ENCODE measurements around the gene SOHLH2. TPM values are rescaled to one million over a fixed set of nuclear protein-coding genes. Genes with fewer than 3 reads are reported as not detected.

SOHLH2 gene
- total and polyA plus RNA-seq, 4 donors: 0.84 TPM; not detected in 3

DNA sequence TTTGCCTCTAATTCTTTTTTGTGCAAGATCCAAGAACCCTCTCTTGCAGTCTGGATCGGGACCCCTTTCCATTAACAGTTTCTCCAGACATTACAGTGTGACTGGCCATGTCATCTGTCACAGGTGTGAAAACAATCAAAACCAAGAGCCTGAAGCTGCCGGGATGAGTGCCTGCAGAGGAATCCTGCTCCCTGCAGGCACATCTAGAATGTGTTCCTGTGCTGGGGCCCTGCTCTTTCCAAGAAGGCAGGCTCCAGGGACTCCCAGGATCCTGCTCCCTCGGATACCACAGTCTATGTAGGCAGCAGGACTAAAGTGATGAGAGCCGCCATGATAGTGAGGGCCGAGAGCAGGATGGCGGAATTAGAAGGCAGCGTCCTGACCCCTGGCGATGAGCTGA is 44.5 kb upstream of the SOHLH2 start:
- Histone ChIP-seq H3K4me1 (ENCODE audit: control insufficient read depth in 4 of 4, insufficient read depth in 4 of 4, low read length in 3 of 4) (no peaks in the 10 kb centered on the region), H3K9ac (ENCODE audit: low read depth in 1 of 2, low read length in 2 of 2) (no peak overlapping the region), H3K27me3 (ENCODE audit: control insufficient read depth in 4 of 4, insufficient read depth in 4 of 4, low read length in 3 of 4) (no peaks in the 10 kb centered on the region), H3K9me3 (ENCODE audit: control insufficient read depth in 4 of 4, low read length in 3 of 4) (no peaks in the 10 kb centered on the region), H3K36me3 (ENCODE audit: control insufficient read depth in 4 of 4, insufficient read depth in 3 of 4, low read depth in 1 of 4, low read length in 3 of 4) (no peaks in the 10 kb centered on the region), H3K4me3 (ENCODE audit: low read depth in 1 of 3, low read length in 3 of 3) (no peak overlapping the region), H3K27ac (ENCODE audit: low read depth in 1 of 2, low read length in 2 of 2) (no peak overlapping the region)
- no peak for TF ChIP-seq RAD21 (IDR thresholded peaks at IDR 0.05)
- TF ChIP-seq HNF4A (conservative IDR thresholded peaks at IDR 0.05): no peak
- no peak for DNase-seq (ENCODE audit: low spot score)
- WGBS: 86% methylated on average over 8 of the region's 8 CpGs

DNA sequence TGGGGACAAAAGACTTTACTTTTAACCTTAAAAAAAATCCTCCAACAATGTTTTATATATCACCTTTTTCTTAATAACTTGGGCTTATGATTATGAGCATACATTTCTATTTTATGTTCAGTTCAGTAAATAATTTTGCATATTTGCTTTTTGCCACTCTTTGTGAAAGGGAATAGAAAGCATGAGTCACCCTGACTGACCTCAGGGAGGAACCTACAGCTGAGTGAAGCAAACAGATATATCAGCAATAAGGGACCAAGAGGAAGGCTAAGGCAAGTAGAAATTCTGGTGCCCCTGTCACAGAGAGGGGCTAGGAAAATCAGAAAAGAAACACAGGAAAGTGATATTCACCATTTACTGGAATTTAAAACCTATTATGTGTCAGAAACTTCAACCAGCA is 37.2 kb upstream of the SOHLH2 start:
- no peaks in the 10 kb centered on the region for H3K36me3 ChIP-seq (ENCODE audit: control insufficient read depth in 4 of 4, insufficient read depth in 3 of 4, low read depth in 1 of 4, low read length in 3 of 4)
- H3K4me3 ChIP-seq (ENCODE audit: low read depth in 1 of 3, low read length in 3 of 3): no peak overlapping the region
- TF ChIP-seq, protein P1, sequence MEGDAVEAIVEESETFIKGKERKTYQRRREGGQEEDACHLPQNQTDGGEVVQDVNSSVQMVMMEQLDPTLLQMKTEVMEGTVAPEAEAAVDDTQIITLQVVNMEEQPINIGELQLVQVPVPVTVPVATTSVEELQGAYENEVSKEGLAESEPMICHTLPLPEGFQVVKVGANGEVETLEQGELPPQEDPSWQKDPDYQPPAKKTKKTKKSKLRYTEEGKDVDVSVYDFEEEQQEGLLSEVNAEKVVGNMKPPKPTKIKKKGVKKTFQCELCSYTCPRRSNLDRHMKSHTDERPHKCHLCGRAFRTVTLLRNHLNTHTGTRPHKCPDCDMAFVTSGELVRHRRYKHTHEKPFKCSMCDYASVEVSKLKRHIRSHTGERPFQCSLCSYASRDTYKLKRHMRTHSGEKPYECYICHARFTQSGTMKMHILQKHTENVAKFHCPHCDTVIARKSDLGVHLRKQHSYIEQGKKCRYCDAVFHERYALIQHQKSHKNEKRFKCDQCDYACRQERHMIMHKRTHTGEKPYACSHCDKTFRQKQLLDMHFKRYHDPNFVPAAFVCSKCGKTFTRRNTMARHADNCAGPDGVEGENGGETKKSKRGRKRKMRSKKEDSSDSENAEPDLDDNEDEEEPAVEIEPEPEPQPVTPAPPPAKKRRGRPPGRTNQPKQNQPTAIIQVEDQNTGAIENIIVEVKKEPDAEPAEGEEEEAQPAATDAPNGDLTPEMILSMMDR (IDR thresholded peaks at IDR 0.05; ENCODE audit: low read depth, low read length, missing input control): no peak
- no peak for TF ChIP-seq EGR1 (IDR thresholded peaks at IDR 0.05; ENCODE audit: low read depth in 2 of 2)
- TF ChIP-seq, protein P2, sequence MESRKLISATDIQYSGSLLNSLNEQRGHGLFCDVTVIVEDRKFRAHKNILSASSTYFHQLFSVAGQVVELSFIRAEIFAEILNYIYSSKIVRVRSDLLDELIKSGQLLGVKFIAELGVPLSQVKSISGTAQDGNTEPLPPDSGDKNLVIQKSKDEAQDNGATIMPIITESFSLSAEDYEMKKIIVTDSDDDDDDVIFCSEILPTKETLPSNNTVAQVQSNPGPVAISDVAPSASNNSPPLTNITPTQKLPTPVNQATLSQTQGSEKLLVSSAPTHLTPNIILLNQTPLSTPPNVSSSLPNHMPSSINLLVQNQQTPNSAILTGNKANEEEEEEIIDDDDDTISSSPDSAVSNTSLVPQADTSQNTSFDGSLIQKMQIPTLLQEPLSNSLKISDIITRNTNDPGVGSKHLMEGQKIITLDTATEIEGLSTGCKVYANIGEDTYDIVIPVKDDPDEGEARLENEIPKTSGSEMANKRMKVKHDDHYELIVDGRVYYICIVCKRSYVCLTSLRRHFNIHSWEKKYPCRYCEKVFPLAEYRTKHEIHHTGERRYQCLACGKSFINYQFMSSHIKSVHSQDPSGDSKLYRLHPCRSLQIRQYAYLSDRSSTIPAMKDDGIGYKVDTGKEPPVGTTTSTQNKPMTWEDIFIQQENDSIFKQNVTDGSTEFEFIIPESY (IDR thresholded peaks at IDR 0.05): no peak
- no peak for TF ChIP-seq RAD21 (IDR thresholded peaks at IDR 0.05)
- TF ChIP-seq FOXA2 (IDR thresholded peaks at IDR 0.05): no peak
- TF ChIP-seq GABPA (IDR thresholded peaks at IDR 0.05 in 1 of 2, conservative IDR thresholded peaks at IDR 0.05 in 1 of 2): no peak
- TF ChIP-seq SP1 (IDR thresholded peaks at IDR 0.05): no peak
- TF ChIP-seq, protein P3, sequence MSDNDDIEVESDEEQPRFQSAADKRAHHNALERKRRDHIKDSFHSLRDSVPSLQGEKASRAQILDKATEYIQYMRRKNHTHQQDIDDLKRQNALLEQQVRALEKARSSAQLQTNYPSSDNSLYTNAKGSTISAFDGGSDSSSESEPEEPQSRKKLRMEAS (IDR thresholded peaks at IDR 0.05): no peak
- no peaks in the 10 kb centered on the region for H3K4me1 ChIP-seq (ENCODE audit: control insufficient read depth in 4 of 4, insufficient read depth in 4 of 4, low read length in 3 of 4)
- H3K27me3 ChIP-seq (ENCODE audit: control insufficient read depth in 4 of 4, insufficient read depth in 4 of 4, low read length in 3 of 4): no peaks in the 10 kb centered on the region
- H3K27ac ChIP-seq (ENCODE audit: low read depth in 1 of 2, low read length in 2 of 2): no peak overlapping the region
- peaks cover 0 to 1% (median 0%) of the 10 kb centered on the region in 4 donors for H3K9me3 ChIP-seq (ENCODE audit: control insufficient read depth in 4 of 4, low read length in 3 of 4)
- H3K9ac ChIP-seq (ENCODE audit: low read depth in 1 of 2, low read length in 2 of 2): no peak overlapping the region
- no peak for DNase-seq (ENCODE audit: low spot score)

DNA sequence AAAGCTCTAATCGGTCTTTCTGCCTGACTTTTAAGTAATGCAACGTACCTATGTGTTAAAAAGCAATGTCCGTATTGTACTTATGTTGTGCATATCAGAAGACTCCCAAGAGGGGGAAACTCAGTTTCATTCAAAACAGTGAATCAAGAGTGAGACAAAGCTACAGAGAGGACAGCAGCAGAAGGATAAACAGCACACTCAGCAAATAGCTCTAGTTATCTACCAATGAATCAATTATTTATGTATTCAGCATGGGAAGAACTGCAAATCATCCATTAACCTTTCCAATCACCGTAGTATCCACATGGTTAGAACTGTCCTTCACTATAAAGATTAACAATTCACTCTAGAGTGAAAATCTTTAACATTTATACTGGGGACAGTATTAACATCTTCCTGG is 36.7 kb upstream of the SOHLH2 start:
- Histone ChIP-seq H3K36me3 (ENCODE audit: control insufficient read depth in 4 of 4, insufficient read depth in 3 of 4, low read depth in 1 of 4, low read length in 3 of 4) (no peaks in the 10 kb centered on the region), H3K9ac (ENCODE audit: low read depth in 1 of 2, low read length in 2 of 2) (no peak overlapping the region), H3K27ac (ENCODE audit: low read depth in 1 of 2, low read length in 2 of 2) (no peak overlapping the region), H3K4me3 (ENCODE audit: low read depth in 1 of 3, low read length in 3 of 3) (no peak overlapping the region), H3K27me3 (ENCODE audit: control insufficient read depth in 4 of 4, insufficient read depth in 4 of 4, low read length in 3 of 4) (no peaks in the 10 kb centered on the region), H3K9me3 (ENCODE audit: control insufficient read depth in 4 of 4, low read length in 3 of 4) (peaks cover 0 to 1% (median 0%) of the 10 kb centered on the region in 4 donors), H3K4me1 (ENCODE audit: control insufficient read depth in 4 of 4, insufficient read depth in 4 of 4, low read length in 3 of 4) (no peaks in the 10 kb centered on the region)
- TF ChIP-seq, protein P4, sequence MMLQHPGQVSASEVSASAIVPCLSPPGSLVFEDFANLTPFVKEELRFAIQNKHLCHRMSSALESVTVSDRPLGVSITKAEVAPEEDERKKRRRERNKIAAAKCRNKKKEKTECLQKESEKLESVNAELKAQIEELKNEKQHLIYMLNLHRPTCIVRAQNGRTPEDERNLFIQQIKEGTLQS (IDR thresholded peaks at IDR 0.05): no peak
- TF ChIP-seq JUND (IDR thresholded peaks at IDR 0.05) (no peak), FOXA2 (IDR thresholded peaks at IDR 0.05) (no peak), EGR1 (IDR thresholded peaks at IDR 0.05; ENCODE audit: low read depth in 2 of 2) (no peak), SP1 (IDR thresholded peaks at IDR 0.05) (no peak), FOXA1 (IDR thresholded peaks at IDR 0.05) (no peak), RAD21 (IDR thresholded peaks at IDR 0.05) (no peak), GABPA (IDR thresholded peaks at IDR 0.05 in 1 of 2, conservative IDR thresholded peaks at IDR 0.05 in 1 of 2) (no peak)
- TF ChIP-seq, protein P5, sequence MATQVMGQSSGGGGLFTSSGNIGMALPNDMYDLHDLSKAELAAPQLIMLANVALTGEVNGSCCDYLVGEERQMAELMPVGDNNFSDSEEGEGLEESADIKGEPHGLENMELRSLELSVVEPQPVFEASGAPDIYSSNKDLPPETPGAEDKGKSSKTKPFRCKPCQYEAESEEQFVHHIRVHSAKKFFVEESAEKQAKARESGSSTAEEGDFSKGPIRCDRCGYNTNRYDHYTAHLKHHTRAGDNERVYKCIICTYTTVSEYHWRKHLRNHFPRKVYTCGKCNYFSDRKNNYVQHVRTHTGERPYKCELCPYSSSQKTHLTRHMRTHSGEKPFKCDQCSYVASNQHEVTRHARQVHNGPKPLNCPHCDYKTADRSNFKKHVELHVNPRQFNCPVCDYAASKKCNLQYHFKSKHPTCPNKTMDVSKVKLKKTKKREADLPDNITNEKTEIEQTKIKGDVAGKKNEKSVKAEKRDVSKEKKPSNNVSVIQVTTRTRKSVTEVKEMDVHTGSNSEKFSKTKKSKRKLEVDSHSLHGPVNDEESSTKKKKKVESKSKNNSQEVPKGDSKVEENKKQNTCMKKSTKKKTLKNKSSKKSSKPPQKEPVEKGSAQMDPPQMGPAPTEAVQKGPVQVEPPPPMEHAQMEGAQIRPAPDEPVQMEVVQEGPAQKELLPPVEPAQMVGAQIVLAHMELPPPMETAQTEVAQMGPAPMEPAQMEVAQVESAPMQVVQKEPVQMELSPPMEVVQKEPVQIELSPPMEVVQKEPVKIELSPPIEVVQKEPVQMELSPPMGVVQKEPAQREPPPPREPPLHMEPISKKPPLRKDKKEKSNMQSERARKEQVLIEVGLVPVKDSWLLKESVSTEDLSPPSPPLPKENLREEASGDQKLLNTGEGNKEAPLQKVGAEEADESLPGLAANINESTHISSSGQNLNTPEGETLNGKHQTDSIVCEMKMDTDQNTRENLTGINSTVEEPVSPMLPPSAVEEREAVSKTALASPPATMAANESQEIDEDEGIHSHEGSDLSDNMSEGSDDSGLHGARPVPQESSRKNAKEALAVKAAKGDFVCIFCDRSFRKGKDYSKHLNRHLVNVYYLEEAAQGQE (IDR thresholded peaks at IDR 0.05): no peak
- TF ChIP-seq, protein P3 (IDR thresholded peaks at IDR 0.05): no peak
- TF ChIP-seq, protein P2 (IDR thresholded peaks at IDR 0.05): no peak
- TF ChIP-seq, protein P1 (IDR thresholded peaks at IDR 0.05; ENCODE audit: low read depth, low read length, missing input control): no peak
- DNase-seq (ENCODE audit: low spot score): no peak
- 75% methylated on average over 4 of the region's 4 CpGs for WGBS

All from liver (tissue), 9 donors.